ENCODE data around the gene USH2A. TPM values are rescaled to one million over a fixed set of nuclear protein-coding genes. Genes with fewer than 3 reads are reported as not detected.

The USH2A gene
- total RNA-seq, 2 donors from 2014 or later = 0.62 to 3.1 TPM

DNA sequence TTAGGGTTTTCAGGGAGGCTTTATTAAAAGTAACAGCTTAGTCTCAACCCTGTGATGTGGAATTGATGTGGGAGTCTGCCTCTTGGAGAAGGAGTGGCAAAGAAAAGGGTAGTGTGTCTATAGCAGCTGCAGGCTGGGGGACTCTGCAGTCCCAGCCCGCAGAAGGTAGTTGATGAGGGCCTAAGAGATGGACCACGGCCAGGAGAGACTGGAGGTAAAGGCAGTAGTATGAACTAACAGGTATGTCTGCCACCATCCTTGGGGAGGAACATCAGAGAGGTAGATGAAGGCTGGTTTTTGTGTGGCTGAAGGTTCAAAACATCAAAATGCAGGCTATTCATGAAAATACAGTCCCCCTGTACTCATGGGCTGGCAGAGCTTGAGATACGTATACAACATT, 744.0 kb downstream of the USH2A start:
- H3K4me1 ChIP-seq (ENCODE audit: control insufficient read depth, insufficient read depth, low read length) = no peaks in the 10 kb centered on the region
- no peaks in the 10 kb centered on the region for H3K27me3 Mint-ChIP-seq (ENCODE audit: insufficient read depth)
- H3K36me3 Mint-ChIP-seq (ENCODE audit: low read depth) = no peaks in the 10 kb centered on the region
- H3K9ac ChIP-seq (ENCODE audit: extremely low read depth, low read length, poor library complexity, severe bottlenecking) = no peak overlapping the region
- H3K4me3 Mint-ChIP-seq = no peak overlapping the region
- WGBS, 2 experiments (ENCODE audit: insufficient coverage in 1 of 2, insufficient read length in 1 of 2) = 94 to 100% methylated on average over 2 to 3 of the region's 3 CpGs
- H3K27ac Mint-ChIP-seq = no peak overlapping the region
- no peak overlapping the region for H3K27ac ChIP-seq (ENCODE audit: low read depth, low read length)
- H3K36me3 ChIP-seq (ENCODE audit: control insufficient read depth, insufficient read depth, low read length) = no peaks in the 10 kb centered on the region
- H3K9me3 ChIP-seq (ENCODE audit: control insufficient read depth, low read length) = no peaks in the 10 kb centered on the region
- H3K4me1 Mint-ChIP-seq = no peaks in the 10 kb centered on the region
- H3K4me3 ChIP-seq (ENCODE audit: low read length) = no peak overlapping the region
- TF ChIP-seq, protein P1, sequence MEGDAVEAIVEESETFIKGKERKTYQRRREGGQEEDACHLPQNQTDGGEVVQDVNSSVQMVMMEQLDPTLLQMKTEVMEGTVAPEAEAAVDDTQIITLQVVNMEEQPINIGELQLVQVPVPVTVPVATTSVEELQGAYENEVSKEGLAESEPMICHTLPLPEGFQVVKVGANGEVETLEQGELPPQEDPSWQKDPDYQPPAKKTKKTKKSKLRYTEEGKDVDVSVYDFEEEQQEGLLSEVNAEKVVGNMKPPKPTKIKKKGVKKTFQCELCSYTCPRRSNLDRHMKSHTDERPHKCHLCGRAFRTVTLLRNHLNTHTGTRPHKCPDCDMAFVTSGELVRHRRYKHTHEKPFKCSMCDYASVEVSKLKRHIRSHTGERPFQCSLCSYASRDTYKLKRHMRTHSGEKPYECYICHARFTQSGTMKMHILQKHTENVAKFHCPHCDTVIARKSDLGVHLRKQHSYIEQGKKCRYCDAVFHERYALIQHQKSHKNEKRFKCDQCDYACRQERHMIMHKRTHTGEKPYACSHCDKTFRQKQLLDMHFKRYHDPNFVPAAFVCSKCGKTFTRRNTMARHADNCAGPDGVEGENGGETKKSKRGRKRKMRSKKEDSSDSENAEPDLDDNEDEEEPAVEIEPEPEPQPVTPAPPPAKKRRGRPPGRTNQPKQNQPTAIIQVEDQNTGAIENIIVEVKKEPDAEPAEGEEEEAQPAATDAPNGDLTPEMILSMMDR (conservative IDR thresholded peaks at IDR 0.05) = no peak
- H3K27me3 ChIP-seq (ENCODE audit: control insufficient read depth, insufficient read depth, low read length, poor library complexity, severe bottlenecking) = no peaks in the 10 kb centered on the region
- no peaks in the 10 kb centered on the region for H3K9me3 Mint-ChIP-seq
- no peak for DNase-seq

DNA sequence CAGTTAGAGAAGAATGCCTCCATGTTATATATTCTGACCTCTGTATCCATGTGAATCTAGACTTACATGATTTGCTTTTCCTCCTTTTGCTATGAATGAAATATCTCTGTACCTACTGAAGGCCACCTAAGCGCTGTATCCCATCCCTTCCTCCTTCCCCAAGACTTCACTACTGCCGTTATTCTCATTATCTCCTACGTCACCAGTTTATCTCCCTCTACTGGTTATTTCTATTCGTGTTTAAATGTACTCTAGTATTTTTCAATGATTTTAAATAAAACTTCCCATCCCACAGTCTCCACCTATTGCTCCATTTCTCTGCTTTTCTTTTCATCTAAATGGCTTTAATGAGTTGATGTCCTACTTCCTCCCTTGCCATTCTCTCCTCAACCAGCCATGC, 746.1 kb downstream of the USH2A start:
- Mint-ChIP-seq H3K4me3 (no peak overlapping the region), H3K36me3 (ENCODE audit: low read depth) (no peaks in the 10 kb centered on the region), H3K27ac (no peak overlapping the region), H3K4me1 (no peaks in the 10 kb centered on the region), H3K27me3 (ENCODE audit: insufficient read depth) (no peaks in the 10 kb centered on the region), H3K9me3 (no peaks in the 10 kb centered on the region)
- Histone ChIP-seq H3K4me1 (ENCODE audit: control insufficient read depth, insufficient read depth, low read length) (no peaks in the 10 kb centered on the region), H3K36me3 (ENCODE audit: control insufficient read depth, insufficient read depth, low read length) (no peaks in the 10 kb centered on the region), H3K9me3 (ENCODE audit: control insufficient read depth, low read length) (no peaks in the 10 kb centered on the region), H3K27ac (ENCODE audit: low read depth, low read length) (no peak overlapping the region), H3K27me3 (ENCODE audit: control insufficient read depth, insufficient read depth, low read length, poor library complexity, severe bottlenecking) (no peaks in the 10 kb centered on the region), H3K4me3 (ENCODE audit: low read length) (no peak overlapping the region), H3K9ac (ENCODE audit: extremely low read depth, low read length, poor library complexity, severe bottlenecking) (no peak overlapping the region)
- TF ChIP-seq, protein P1 (conservative IDR thresholded peaks at IDR 0.05) = peak; percentile 31
- DNase-seq = no peak
- 89% methylated on average over 4 of the region's 4 CpGs; no CpG with 5 or more reads in 1 of the 2 experiments for WGBS, 2 experiments (ENCODE audit: insufficient coverage in 1 of 2, insufficient read length in 1 of 2)

DNA sequence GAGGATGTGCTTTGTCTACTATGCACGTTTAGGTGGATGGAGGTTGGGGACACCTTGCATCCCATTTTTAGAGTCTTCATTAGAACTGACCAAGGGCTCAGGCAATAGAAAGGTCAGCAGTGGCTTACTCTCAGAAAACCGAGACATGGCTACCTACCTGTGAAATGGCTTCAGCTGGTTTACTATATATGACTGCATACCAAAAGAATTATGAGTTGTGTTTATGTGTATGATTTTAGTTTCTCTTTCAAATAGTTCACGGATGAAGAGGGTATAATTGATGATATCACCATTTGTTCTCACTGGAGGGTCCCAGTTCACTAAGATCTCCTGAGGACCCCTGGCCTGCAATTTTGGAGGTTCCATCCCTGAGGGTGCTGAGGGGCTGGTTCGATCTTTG, 749.3 kb downstream of the USH2A start:
- Mint-ChIP-seq H3K36me3 (ENCODE audit: low read depth) (no peaks in the 10 kb centered on the region), H3K27me3 (ENCODE audit: insufficient read depth) (no peaks in the 10 kb centered on the region), H3K9me3 (no peaks in the 10 kb centered on the region), H3K4me3 (no peak overlapping the region), H3K27ac (no peak overlapping the region), H3K4me1 (peaks cover 13% of the 10 kb centered on the region)
- Histone ChIP-seq H3K9me3 (ENCODE audit: control insufficient read depth, low read length) (no peaks in the 10 kb centered on the region), H3K4me3 (ENCODE audit: low read length) (no peak overlapping the region), H3K27me3 (ENCODE audit: control insufficient read depth, insufficient read depth, low read length, poor library complexity, severe bottlenecking) (no peaks in the 10 kb centered on the region), H3K9ac (ENCODE audit: extremely low read depth, low read length, poor library complexity, severe bottlenecking) (no peak overlapping the region), H3K27ac (ENCODE audit: low read depth, low read length) (no peak overlapping the region), H3K4me1 (ENCODE audit: control insufficient read depth, insufficient read depth, low read length) (no peaks in the 10 kb centered on the region), H3K36me3 (ENCODE audit: control insufficient read depth, insufficient read depth, low read length) (no peaks in the 10 kb centered on the region)
- DNase-seq = no peak
- WGBS, 2 experiments (ENCODE audit: insufficient coverage in 1 of 2, insufficient read length in 1 of 2) = 91 to 92% methylated on average over 2 to 4 of the region's 4 CpGs
- TF ChIP-seq, protein P1 (conservative IDR thresholded peaks at IDR 0.05) = no peak

All from endodermal cell (in vitro differentiated cells).